ENCODE data around the gene FAXDC2. TPM values are rescaled to one million over a fixed set of nuclear protein-coding genes. Genes with fewer than 3 reads are reported as not detected.

FAXDC2 gene
- total RNA-seq, 4 donors from 2014 or later = 38.8 to 134 (median 88.4) TPM

DNA sequence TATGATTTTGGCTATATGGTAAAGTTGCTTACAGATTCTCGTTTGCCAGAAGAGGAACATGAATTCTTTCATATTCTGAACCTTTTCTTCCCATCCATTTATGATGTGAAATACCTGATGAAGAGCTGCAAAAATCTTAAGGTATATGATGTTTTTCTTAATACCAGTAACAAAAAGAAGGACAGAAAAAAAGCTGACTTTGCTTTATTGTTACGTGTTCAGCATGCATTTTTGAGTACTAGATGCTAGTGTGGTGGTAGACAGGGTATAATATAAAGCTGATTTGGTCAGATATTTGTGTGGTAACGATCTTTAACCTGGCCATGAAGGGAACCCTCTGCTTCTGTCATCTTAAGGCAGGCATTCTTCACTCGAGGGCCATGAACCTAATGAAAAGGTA is 21.3 kb upstream of the FAXDC2 start:
- TF ChIP-seq, protein P1, sequence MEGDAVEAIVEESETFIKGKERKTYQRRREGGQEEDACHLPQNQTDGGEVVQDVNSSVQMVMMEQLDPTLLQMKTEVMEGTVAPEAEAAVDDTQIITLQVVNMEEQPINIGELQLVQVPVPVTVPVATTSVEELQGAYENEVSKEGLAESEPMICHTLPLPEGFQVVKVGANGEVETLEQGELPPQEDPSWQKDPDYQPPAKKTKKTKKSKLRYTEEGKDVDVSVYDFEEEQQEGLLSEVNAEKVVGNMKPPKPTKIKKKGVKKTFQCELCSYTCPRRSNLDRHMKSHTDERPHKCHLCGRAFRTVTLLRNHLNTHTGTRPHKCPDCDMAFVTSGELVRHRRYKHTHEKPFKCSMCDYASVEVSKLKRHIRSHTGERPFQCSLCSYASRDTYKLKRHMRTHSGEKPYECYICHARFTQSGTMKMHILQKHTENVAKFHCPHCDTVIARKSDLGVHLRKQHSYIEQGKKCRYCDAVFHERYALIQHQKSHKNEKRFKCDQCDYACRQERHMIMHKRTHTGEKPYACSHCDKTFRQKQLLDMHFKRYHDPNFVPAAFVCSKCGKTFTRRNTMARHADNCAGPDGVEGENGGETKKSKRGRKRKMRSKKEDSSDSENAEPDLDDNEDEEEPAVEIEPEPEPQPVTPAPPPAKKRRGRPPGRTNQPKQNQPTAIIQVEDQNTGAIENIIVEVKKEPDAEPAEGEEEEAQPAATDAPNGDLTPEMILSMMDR (IDR thresholded peaks at IDR 0.05; ENCODE audit: low read depth) = no peak

DNA sequence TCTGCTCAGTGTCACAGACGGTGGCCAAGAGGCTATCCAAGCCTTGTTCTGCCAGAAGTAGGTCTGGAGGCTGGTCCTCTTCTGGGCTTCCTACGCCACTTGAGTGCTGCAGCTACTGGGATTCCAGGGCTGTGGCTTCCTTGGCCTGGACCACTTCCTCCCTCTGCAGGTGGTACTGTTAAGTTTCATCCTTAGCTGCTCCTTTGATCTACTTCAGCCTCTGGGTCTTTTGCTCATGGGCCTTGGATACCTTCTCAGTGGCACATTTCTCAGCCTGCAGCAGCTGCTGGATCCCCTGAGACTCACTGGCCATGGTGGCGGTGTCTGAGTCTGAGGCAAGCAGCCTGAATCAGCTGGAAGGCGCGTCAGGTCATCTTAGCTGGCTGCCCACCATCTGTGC is 18.3 kb upstream of the FAXDC2 start:
- TF ChIP-seq, protein P1 (IDR thresholded peaks at IDR 0.05; ENCODE audit: low read depth) = no peak

- TF ChIP-seq, protein P1 (IDR thresholded peaks at IDR 0.05; ENCODE audit: low read depth) = no peak
These were observed 16.4 kb upstream of the FAXDC2 start for GRCh38 chr5:154866841-154867240.

GRCh38 chr5:154865466-154866184 is 15.2 kb upstream of the FAXDC2 start:
- TF ChIP-seq, protein P1 (IDR thresholded peaks at IDR 0.05; ENCODE audit: low read depth) = no peak

GRCh38 chr5:154863291-154864080 is 13.1 kb upstream of the FAXDC2 start:
- TF ChIP-seq, protein P1 (IDR thresholded peaks at IDR 0.05; ENCODE audit: low read depth) = no peak

- TF ChIP-seq, protein P1 (IDR thresholded peaks at IDR 0.05; ENCODE audit: low read depth) = no peak
These were observed 12.4 kb upstream of the FAXDC2 start for GRCh38 chr5:154862766-154863165.

- TF ChIP-seq, protein P1 (IDR thresholded peaks at IDR 0.05; ENCODE audit: low read depth) = no peak
These were observed 11.5 kb upstream of the FAXDC2 start for GRCh38 chr5:154861946-154862345.
